ENCODE data around the gene CH25H.
"Not testable (repeated sequence)": the region's sequence is repeated elsewhere in the genome, so short reads cannot be mapped to it uniquely, and the experiment has no call there.

The CH25H gene

GRCh38 chr10:89189211-89189734, 17.8 kb downstream of the CH25H start:
- no peaks in the 10 kb centered on the region for H3K36me3 ChIP-seq (ENCODE audit: insufficient read depth, low read length)
- no peaks in the 10 kb centered on the region for H3K9me3 ChIP-seq (ENCODE audit: low read depth, low read length)
- no peak overlapping the region for H3K4me3 ChIP-seq
- no peak overlapping the region for H3K27ac ChIP-seq
- no peak for DNase-seq (ENCODE audit: low read depth, low spot score)
- no peak for TF ChIP-seq EZH2 (IDR thresholded peaks at IDR 0.05)
- H3K9ac ChIP-seq (ENCODE audit: insufficient read length) = no peak overlapping the region

- no peak overlapping the region for H3K4me3 ChIP-seq
- DNase-seq (ENCODE audit: low read depth, low spot score) = no peak
- H3K36me3 ChIP-seq (ENCODE audit: insufficient read depth, low read length) = no peaks in the 10 kb centered on the region
- no peak overlapping the region for H3K27ac ChIP-seq
- no peak overlapping the region for H3K9ac ChIP-seq (ENCODE audit: insufficient read length)
- H3K9me3 ChIP-seq (ENCODE audit: low read depth, low read length) = no peaks in the 10 kb centered on the region
- TF ChIP-seq EZH2 (IDR thresholded peaks at IDR 0.05) (no peak), POLR2AphosphoS5 (IDR thresholded peaks at IDR 0.05; ENCODE audit: borderline replicate concordance, low read depth, low read length) (no peak), FOXP2 (optimal IDR thresholded peaks at IDR 0.05; ENCODE audit: control extremely low read depth, extremely low read length, insufficient read depth) (no peak)
These were observed 21.5 kb downstream of the CH25H start for GRCh38 chr10:89185658-89186057.

- no peak for TF ChIP-seq EZH2 (IDR thresholded peaks at IDR 0.05)
- TF ChIP-seq FOXP2 (optimal IDR thresholded peaks at IDR 0.05; ENCODE audit: control extremely low read depth, extremely low read length, insufficient read depth) = no peak
- no peak for TF ChIP-seq POLR2AphosphoS5 (IDR thresholded peaks at IDR 0.05; ENCODE audit: borderline replicate concordance, low read depth, low read length)
- Histone ChIP-seq H3K4me3 (no peak overlapping the region), H3K27ac (no peak overlapping the region), H3K9ac (ENCODE audit: insufficient read length) (no peak overlapping the region), H3K36me3 (ENCODE audit: insufficient read depth, low read length) (no peaks in the 10 kb centered on the region), H3K9me3 (ENCODE audit: low read depth, low read length) (no peaks in the 10 kb centered on the region)
- no peak for DNase-seq (ENCODE audit: low read depth, low spot score)
These were observed 22.5 kb downstream of the CH25H start for GRCh38 chr10:89184638-89185037.

GRCh38 chr10:89183571-89183970, 23.5 kb downstream of the CH25H start:
- no peak overlapping the region for H3K9ac ChIP-seq (ENCODE audit: insufficient read length)
- TF ChIP-seq POLR2AphosphoS5 (IDR thresholded peaks at IDR 0.05; ENCODE audit: borderline replicate concordance, low read depth, low read length) (no peak), FOXP2 (optimal IDR thresholded peaks at IDR 0.05; ENCODE audit: control extremely low read depth, extremely low read length, insufficient read depth) (no peak), EZH2 (IDR thresholded peaks at IDR 0.05) (no peak)
- H3K9me3 ChIP-seq (ENCODE audit: low read depth, low read length) = no peaks in the 10 kb centered on the region
- H3K4me3 ChIP-seq = no peak overlapping the region
- H3K27ac ChIP-seq = no peak overlapping the region
- H3K36me3 ChIP-seq (ENCODE audit: insufficient read depth, low read length) = no peaks in the 10 kb centered on the region
- no peak for DNase-seq (ENCODE audit: low read depth, low spot score)

- Histone ChIP-seq H3K9ac (ENCODE audit: insufficient read length) (no peak overlapping the region), H3K9me3 (ENCODE audit: low read depth, low read length) (no peaks in the 10 kb centered on the region), H3K27ac (no peak overlapping the region), H3K36me3 (ENCODE audit: insufficient read depth, low read length) (no peaks in the 10 kb centered on the region), H3K4me3 (no peak overlapping the region)
- TF ChIP-seq POLR2AphosphoS5 (IDR thresholded peaks at IDR 0.05; ENCODE audit: borderline replicate concordance, low read depth, low read length) = no peak
- TF ChIP-seq EZH2 (IDR thresholded peaks at IDR 0.05) = no peak
- TF ChIP-seq FOXP2 (optimal IDR thresholded peaks at IDR 0.05; ENCODE audit: control extremely low read depth, extremely low read length, insufficient read depth) = no peak
- DNase-seq (ENCODE audit: low read depth, low spot score) = no peak
These were observed 24.2 kb downstream of the CH25H start for GRCh38 chr10:89182894-89183293.

- no peak for DNase-seq (ENCODE audit: low read depth, low spot score)
- no peak for TF ChIP-seq POLR2AphosphoS5 (IDR thresholded peaks at IDR 0.05; ENCODE audit: borderline replicate concordance, low read depth, low read length)
- no peak for TF ChIP-seq EZH2 (IDR thresholded peaks at IDR 0.05)
- no peak for TF ChIP-seq FOXP2 (optimal IDR thresholded peaks at IDR 0.05; ENCODE audit: control extremely low read depth, extremely low read length, insufficient read depth)
- no peak overlapping the region for H3K4me3 ChIP-seq
- H3K36me3 ChIP-seq (ENCODE audit: insufficient read depth, low read length) = no peaks in the 10 kb centered on the region
- H3K9ac ChIP-seq (ENCODE audit: insufficient read length) = no peak overlapping the region
- H3K9me3 ChIP-seq (ENCODE audit: low read depth, low read length) = no peaks in the 10 kb centered on the region
- H3K27ac ChIP-seq = no peak overlapping the region
These were observed 31.3 kb downstream of the CH25H start for GRCh38 chr10:89175816-89176215.

DNA sequence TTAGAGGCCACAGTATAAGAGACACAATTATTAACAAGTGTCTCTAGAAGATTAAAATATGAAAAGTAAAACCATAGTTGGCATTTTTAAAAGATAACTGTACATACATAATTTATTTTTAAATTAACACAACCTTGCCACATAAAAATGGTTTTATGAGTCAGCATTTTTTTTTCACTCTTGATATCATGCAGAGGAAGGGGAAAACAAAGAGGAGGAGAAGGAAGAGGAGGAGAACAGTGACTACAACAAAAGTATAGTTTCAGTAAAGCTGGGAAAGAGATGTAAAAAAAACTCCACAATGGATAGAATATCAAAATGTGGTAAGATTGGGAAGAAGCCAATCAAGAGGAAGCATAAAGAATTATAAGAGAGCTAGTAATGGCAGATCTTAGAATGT, 34.0 kb downstream of the CH25H start:
- H3K4me3 ChIP-seq = peak overlapping the region; percentile 51; the same call in 1 of the 2 replicates
- DNase-seq (ENCODE audit: low read depth, low spot score) = no peak
- H3K9me3 ChIP-seq (ENCODE audit: low read depth, low read length) = no peaks in the 10 kb centered on the region
- no peak overlapping the region for H3K9ac ChIP-seq (ENCODE audit: insufficient read length)
- no peak for TF ChIP-seq EZH2 (IDR thresholded peaks at IDR 0.05)
- TF ChIP-seq POLR2AphosphoS5 (IDR thresholded peaks at IDR 0.05; ENCODE audit: borderline replicate concordance, low read depth, low read length) = no peak
- TF ChIP-seq FOXP2 (optimal IDR thresholded peaks at IDR 0.05; ENCODE audit: control extremely low read depth, extremely low read length, insufficient read depth) = no peak
- no peaks in the 10 kb centered on the region for H3K36me3 ChIP-seq (ENCODE audit: insufficient read depth, low read length)
- H3K27ac ChIP-seq = peak overlapping the region; percentile 93

GRCh38 chr10:89171996-89172395, 35.1 kb downstream of the CH25H start:
- TF ChIP-seq EZH2 (IDR thresholded peaks at IDR 0.05) (no peak), FOXP2 (optimal IDR thresholded peaks at IDR 0.05; ENCODE audit: control extremely low read depth, extremely low read length, insufficient read depth) (no peak), POLR2AphosphoS5 (IDR thresholded peaks at IDR 0.05; ENCODE audit: borderline replicate concordance, low read depth, low read length) (no peak)
- Histone ChIP-seq H3K36me3 (ENCODE audit: insufficient read depth, low read length) (no peaks in the 10 kb centered on the region), H3K27ac (peak overlapping the region; percentile 93; the same call in 1 of the 2 replicates), H3K9ac (ENCODE audit: insufficient read length) (no peak overlapping the region), H3K4me3 (no peak overlapping the region), H3K9me3 (ENCODE audit: low read depth, low read length) (no peaks in the 10 kb centered on the region)
- DNase-seq (ENCODE audit: low read depth, low spot score) = no peak

GRCh38 chr10:89171263-89171872, 35.7 kb downstream of the CH25H start:
- Histone ChIP-seq H3K9ac (ENCODE audit: insufficient read length) (no peak overlapping the region), H3K27ac (no peak overlapping the region), H3K9me3 (ENCODE audit: low read depth, low read length) (no peaks in the 10 kb centered on the region), H3K4me3 (no peak overlapping the region), H3K36me3 (ENCODE audit: insufficient read depth, low read length) (no peaks in the 10 kb centered on the region)
- no peak for DNase-seq (ENCODE audit: low read depth, low spot score)
- TF ChIP-seq POLR2AphosphoS5 (IDR thresholded peaks at IDR 0.05; ENCODE audit: borderline replicate concordance, low read depth, low read length) (no peak), EZH2 (IDR thresholded peaks at IDR 0.05) (no peak), FOXP2 (optimal IDR thresholded peaks at IDR 0.05; ENCODE audit: control extremely low read depth, extremely low read length, insufficient read depth) (no peak)

DNA sequence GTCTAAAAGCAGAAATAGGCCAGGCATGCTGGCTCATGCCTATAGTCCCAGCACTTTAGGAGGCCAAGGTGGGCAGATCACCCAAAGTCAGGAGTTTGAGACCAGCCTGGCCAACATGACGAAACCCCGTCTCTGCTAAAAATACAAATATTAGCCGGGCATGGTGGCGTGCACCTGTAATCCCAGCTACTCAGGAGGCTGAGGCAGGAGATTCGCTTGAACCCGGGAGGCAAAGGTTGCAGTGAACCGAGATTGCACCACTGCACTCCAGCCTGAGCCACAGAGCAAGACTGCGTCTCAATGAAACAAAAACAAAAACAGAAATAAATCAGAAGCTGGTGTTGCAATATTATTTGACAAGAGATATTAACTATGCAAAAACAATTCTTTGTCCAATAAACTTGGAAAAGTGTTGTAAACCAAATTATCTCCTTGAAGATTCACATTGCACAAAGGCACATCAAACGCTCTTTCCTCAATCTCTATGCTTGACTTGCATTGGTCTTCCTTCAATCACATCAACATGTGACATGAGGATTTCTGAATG, 38.7 kb downstream of the CH25H start:
- H3K9me3 ChIP-seq (ENCODE audit: low read depth, low read length); DNase-seq (ENCODE audit: low read depth, low spot score); H3K27ac ChIP-seq; H3K36me3 ChIP-seq (ENCODE audit: insufficient read depth, low read length); H3K4me3 ChIP-seq; H3K9ac ChIP-seq (ENCODE audit: insufficient read length): not testable (repeated sequence)
